WTC11 (cell line): ENCODE data around the gene COL19A1.

Source experiments
- CTCF ChIP-seq: fragments of 200-600 bp; IDR thresholded peaks from 2 replicates; pipeline ENCODE4 v1.8.0; 2022; ENCODE audit warnings: antibody characterized with exemption
- E2F4 ChIP-seq: sonication (generic); formaldehyde crosslinking; IDR thresholded peaks from 2 replicates; pipeline ENCODE4 v1.8.1; 2022; ENCODE audit warnings: low read depth, mild to moderate bottlenecking, moderate library complexity, missing genetic modification reagents, borderline replicate concordance
- JUN ChIP-seq: sonication (generic); formaldehyde crosslinking; IDR thresholded peaks from 2 replicates; pipeline ENCODE4 v1.8.0; 2023; ENCODE audit warnings: mild to moderate bottlenecking, missing genetic modification reagents
- MXD4 ChIP-seq: fragments of 250-450 bp; sonication (Bioruptor Pico); IDR thresholded peaks from 2 replicates; pipeline ENCODE4 v1.8.0; 2021; ENCODE audit warnings: mild to moderate bottlenecking, moderate library complexity, borderline replicate concordance
- PRDM15 ChIP-seq: sonication (generic); formaldehyde crosslinking; IDR thresholded peaks from 2 replicates; pipeline ENCODE4 v1.8.0; 2022; ENCODE audit warnings: missing genetic modification reagents
- SMAD3 ChIP-seq: sonication (generic); formaldehyde crosslinking; IDR thresholded peaks from 2 replicates; pipeline ENCODE4 v1.8.0; 2022; ENCODE audit warnings: missing genetic modification reagents, mild to moderate bottlenecking, borderline replicate concordance
- SOX15 ChIP-seq: fragments of 250-450 bp; sonication (Bioruptor Pico); IDR thresholded peaks from 2 replicates; pipeline ENCODE4 v1.9.0; 2021; ENCODE audit warnings: mild to moderate bottlenecking
- SP1 ChIP-seq: sonication (generic); formaldehyde crosslinking; conservative IDR thresholded peaks from 2 replicates; pipeline ENCODE4 v1.8.1; 2022; ENCODE audit warnings: missing genetic modification reagents
- ZBTB43 ChIP-seq: sonication (generic); formaldehyde crosslinking; IDR thresholded peaks from 2 replicates; pipeline ENCODE4 v1.8.1; 2023; ENCODE audit warnings: mild to moderate bottlenecking, missing genetic modification reagents
- ZSCAN18 ChIP-seq: fragments of 250-450 bp; sonication (Bioruptor Pico); IDR thresholded peaks from 2 replicates; pipeline ENCODE4 v2.1.2; 2022; ENCODE audit warnings: mild to moderate bottlenecking, moderate library complexity
- TF ChIP-seq, protein P1 (sequence below): sonication (generic); formaldehyde crosslinking; IDR thresholded peaks from 2 replicates; pipeline ENCODE4 v1.8.1; 2023; ENCODE audit warnings: mild to moderate bottlenecking, moderate library complexity, missing genetic modification reagents
- TF ChIP-seq, protein P2 (sequence below): sonication (generic); formaldehyde crosslinking; IDR thresholded peaks from 2 replicates; pipeline ENCODE4 v1.8.1; 2023; ENCODE audit warnings: mild to moderate bottlenecking, missing genetic modification reagents, borderline replicate concordance
- TF ChIP-seq, protein P3 (sequence below): sonication (generic); formaldehyde crosslinking; IDR thresholded peaks from 2 replicates; pipeline ENCODE4 v1.8.1; 2022; ENCODE audit warnings: mild to moderate bottlenecking, moderate library complexity, missing genetic modification reagents
- TF ChIP-seq, protein P4 (sequence below): sonication (generic); formaldehyde crosslinking; IDR thresholded peaks from 2 replicates; pipeline ENCODE4 v1.8.0; 2022; ENCODE audit warnings: mild to moderate bottlenecking, missing genetic modification reagents

DNA sequence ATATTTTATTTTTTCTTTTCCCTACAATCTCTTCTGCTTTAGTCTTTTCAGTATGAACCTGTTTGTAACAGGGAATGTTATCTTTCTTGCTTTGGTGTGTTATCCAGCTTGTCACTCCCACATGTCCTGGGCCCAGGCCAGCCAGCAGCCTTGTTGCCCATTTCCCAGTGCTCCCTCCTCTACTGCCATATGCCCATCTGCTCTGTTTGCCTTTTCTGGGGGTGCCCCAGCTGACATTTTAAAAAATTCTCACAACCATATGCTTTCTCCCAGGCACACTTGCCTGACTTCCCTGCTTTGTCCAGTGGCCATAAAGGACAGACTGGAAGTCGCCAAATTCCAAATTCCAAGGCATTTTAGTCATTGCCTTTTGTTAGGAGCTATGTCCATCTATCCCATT is 45.9 kb upstream of the COL19A1 start:
- no peak for TF ChIP-seq CTCF
- no peak for TF ChIP-seq ZSCAN18
- TF ChIP-seq, protein P1, sequence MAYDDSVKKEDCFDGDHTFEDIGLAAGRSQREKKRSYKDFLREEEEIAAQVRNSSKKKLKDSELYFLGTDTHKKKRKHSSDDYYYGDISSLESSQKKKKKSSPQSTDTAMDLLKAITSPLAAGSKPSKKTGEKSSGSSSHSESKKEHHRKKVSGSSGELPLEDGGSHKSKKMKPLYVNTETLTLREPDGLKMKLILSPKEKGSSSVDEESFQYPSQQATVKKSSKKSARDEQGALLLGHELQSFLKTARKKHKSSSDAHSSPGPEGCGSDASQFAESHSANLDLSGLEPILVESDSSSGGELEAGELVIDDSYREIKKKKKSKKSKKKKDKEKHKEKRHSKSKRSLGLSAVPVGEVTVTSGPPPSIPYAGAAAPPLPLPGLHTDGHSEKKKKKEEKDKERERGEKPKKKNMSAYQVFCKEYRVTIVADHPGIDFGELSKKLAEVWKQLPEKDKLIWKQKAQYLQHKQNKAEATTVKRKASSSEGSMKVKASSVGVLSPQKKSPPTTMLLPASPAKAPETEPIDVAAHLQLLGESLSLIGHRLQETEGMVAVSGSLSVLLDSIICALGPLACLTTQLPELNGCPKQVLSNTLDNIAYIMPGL (CRISPR knock-in tag), result no peak
- TF ChIP-seq MXD4 (CRISPR knock-in tag), result no peak
- TF ChIP-seq SP1 (CRISPR knock-in tag), result no peak
- no peak for TF ChIP-seq JUN (CRISPR knock-in tag)
- TF ChIP-seq SOX15, result no peak
- no peak for TF ChIP-seq PRDM15
- TF ChIP-seq, protein P2, sequence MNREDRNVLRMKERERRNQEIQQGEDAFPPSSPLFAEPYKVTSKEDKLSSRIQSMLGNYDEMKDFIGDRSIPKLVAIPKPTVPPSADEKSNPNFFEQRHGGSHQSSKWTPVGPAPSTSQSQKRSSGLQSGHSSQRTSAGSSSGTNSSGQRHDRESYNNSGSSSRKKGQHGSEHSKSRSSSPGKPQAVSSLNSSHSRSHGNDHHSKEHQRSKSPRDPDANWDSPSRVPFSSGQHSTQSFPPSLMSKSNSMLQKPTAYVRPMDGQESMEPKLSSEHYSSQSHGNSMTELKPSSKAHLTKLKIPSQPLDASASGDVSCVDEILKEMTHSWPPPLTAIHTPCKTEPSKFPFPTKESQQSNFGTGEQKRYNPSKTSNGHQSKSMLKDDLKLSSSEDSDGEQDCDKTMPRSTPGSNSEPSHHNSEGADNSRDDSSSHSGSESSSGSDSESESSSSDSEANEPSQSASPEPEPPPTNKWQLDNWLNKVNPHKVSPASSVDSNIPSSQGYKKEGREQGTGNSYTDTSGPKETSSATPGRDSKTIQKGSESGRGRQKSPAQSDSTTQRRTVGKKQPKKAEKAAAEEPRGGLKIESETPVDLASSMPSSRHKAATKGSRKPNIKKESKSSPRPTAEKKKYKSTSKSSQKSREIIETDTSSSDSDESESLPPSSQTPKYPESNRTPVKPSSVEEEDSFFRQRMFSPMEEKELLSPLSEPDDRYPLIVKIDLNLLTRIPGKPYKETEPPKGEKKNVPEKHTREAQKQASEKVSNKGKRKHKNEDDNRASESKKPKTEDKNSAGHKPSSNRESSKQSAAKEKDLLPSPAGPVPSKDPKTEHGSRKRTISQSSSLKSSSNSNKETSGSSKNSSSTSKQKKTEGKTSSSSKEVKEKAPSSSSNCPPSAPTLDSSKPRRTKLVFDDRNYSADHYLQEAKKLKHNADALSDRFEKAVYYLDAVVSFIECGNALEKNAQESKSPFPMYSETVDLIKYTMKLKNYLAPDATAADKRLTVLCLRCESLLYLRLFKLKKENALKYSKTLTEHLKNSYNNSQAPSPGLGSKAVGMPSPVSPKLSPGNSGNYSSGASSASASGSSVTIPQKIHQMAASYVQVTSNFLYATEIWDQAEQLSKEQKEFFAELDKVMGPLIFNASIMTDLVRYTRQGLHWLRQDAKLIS (CRISPR knock-in tag), result no peak
- TF ChIP-seq SMAD3, result no peak
- no peak for TF ChIP-seq E2F4 (CRISPR knock-in tag)
- no peak for TF ChIP-seq ZBTB43 (CRISPR knock-in tag)
- TF ChIP-seq, protein P3, sequence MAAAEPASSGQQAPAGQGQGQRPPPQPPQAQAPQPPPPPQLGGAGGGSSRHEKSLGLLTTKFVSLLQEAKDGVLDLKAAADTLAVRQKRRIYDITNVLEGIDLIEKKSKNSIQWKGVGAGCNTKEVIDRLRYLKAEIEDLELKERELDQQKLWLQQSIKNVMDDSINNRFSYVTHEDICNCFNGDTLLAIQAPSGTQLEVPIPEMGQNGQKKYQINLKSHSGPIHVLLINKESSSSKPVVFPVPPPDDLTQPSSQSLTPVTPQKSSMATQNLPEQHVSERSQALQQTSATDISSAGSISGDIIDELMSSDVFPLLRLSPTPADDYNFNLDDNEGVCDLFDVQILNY (CRISPR knock-in tag), result no peak
- TF ChIP-seq, protein P4, sequence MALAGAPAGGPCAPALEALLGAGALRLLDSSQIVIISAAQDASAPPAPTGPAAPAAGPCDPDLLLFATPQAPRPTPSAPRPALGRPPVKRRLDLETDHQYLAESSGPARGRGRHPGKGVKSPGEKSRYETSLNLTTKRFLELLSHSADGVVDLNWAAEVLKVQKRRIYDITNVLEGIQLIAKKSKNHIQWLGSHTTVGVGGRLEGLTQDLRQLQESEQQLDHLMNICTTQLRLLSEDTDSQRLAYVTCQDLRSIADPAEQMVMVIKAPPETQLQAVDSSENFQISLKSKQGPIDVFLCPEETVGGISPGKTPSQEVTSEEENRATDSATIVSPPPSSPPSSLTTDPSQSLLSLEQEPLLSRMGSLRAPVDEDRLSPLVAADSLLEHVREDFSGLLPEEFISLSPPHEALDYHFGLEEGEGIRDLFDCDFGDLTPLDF, result no peak
